Right kidney (tissue), 1 donor: Measurements from ENCODE around the gene MYL11.
A peak's percentile ranks its signal among the peaks of the same experiment; 100 is the strongest.

Experiments
- DNase-seq: peaks from one replicate; pipeline ENCODE4 v3.0.0-alpha.2; 2016

The MYL11 gene

DNA sequence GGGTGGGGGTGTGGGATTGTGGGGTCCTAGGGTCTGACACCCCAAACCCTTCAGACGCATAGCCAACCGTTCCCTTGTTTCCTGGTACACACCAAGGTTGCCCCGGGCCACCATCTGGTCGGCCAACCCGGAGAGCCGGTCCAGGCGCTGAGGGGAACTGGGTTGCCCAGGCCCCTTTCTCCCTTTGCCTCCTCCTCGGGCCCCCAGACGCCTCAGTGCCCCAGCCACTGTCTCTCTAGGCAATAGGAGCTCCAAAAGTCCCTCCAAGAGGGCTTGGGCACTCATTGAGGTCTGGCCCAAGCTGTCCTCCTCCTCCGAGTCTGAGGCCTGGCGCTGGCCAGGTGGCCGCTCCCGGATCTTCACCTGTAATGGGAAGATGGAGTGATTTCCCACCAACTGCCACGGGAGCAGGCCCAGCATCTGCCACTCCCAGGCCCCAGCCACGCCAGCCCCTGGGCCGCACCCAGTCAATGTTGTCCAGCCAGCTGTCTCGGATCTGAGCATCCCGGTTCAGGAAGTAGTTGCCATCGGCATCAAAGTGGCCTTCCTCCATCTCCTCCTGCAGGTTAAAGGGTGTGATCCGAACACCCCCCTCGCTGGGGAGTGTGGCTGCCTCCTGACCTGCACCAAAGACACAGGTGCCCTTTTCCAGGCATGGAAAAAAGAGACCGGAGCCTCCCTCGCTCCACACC lies 21.0 kb upstream of the MYL11 start:
- DNase-seq, result no peak

GRCh38 chr16:30354423-30355143 lies 20.0 kb upstream of the MYL11 start:
- DNase-seq, result no peak

DNA sequence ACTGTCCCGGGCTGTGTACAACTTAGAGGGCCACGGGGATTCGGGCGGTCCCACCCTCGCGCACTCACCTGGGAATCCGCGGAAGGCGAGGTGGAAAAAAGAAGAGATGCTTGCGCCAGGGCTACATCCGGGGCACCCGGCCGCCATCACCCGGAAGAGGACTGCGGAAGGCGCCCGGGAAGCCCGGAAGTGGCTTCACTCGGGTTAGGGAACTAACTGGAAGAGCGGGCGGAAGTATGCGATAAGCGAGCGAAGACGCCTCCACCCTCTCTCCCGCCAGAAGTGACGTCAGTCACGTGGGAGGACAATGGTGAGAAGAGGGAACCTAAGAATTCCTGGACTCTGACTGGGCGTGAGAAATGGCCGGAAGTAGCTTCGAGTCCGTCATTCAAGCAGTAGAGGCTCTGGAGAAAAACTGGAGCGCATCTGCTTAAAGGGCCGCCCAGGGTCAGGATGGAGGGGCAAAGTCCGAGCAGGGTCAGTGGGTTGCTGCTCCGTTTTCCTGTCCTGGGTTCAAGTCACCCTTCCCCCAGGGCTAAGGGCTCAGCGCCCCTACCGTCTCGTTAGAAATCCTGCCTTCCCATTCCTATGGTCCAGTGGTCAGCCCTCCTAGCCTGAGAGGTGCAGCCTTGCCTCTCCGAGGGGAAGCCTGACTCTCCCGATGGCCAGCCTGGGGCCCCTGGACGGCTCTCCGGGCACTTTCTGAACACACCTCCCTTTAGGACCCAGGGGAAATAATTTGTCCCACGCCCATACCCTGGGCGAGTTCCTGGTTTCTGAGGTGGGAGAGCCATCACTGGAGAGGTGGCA lies 19.3 kb upstream of the MYL11 start, which contains the start of gene CD2BP2:
Gene CD2BP2 (minus strand): TSS at position 165 of the 810 bp plus-strand sequence. CDS start 627 bp downstream, outside the sequence.
- DNase-seq, result peak; percentile 92

GRCh38 chr16:30355954-30356308 lies 18.7 kb upstream of the MYL11 start:
- DNase-seq, result no peak

DNA sequence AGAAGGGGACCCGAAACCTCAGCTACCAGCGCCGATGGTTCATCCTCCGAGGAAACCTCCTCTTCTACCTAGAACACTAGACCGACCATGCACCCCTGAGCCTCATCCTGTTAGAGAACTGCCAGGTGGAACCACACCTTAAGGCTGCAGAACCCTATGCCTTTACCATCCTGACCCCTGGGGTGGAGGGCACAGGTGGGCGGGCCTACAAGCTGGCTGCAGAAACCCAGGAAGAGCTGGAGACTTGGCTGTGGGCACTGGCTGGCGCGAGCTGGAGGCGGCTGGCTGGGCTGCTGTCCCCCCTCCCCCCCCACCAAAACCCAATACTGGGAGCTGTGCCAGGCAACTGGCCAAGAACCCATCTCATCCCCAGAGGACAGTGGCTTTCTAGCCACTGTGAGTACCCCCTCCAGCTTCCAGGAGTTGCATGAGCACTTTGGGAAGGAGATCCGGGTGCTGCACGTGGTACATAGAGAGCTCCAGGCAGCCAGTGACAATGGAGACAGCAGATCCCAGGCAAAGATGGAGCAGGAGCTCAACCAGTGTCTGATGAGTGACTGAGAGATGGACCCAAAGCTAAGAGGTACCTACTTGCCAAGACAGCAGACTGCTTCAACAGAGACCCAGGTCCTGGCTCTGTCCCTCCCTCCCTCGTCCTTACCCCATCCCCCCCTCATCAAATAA lies 18.1 kb upstream of the MYL11 start:
- no peak for DNase-seq

DNA sequence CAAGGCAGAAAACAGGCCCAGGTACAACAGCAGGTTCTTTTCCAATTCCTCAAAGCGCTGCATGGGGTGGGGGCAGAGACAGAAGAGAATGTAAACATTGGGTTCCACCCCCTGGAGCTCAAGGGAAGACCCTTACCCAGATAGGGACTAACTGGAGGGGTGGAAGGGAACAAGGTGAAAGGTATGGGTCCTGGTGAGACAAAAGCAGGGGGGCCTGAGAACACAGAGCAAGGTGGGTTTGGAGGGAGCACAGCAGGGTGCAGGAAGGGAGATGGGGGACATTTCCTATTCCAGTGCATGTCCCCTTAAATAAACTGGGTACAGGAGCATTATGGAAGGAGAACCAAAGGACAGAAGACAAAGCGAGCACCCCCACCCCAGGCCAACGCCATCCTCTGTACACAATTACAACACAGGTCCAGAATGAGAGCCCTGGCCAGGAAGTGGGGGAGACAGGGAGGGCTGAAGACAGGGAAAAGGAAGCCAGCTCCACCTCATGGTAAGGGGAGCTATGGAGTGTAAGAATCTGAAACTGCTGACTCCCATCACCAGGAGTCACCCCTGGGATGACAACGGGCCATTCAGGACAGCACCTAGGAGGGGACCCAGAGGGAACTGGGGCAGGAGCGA lies 17.4 kb upstream of the MYL11 start:
- DNase-seq, result no peak

- DNase-seq, result no peak
Observed at GRCh38 chr16:30357715-30358576, 16.7 kb upstream of the MYL11 start.

- no peak for DNase-seq
Observed at GRCh38 chr16:30358577-30358936, 16.0 kb upstream of the MYL11 start.

DNA sequence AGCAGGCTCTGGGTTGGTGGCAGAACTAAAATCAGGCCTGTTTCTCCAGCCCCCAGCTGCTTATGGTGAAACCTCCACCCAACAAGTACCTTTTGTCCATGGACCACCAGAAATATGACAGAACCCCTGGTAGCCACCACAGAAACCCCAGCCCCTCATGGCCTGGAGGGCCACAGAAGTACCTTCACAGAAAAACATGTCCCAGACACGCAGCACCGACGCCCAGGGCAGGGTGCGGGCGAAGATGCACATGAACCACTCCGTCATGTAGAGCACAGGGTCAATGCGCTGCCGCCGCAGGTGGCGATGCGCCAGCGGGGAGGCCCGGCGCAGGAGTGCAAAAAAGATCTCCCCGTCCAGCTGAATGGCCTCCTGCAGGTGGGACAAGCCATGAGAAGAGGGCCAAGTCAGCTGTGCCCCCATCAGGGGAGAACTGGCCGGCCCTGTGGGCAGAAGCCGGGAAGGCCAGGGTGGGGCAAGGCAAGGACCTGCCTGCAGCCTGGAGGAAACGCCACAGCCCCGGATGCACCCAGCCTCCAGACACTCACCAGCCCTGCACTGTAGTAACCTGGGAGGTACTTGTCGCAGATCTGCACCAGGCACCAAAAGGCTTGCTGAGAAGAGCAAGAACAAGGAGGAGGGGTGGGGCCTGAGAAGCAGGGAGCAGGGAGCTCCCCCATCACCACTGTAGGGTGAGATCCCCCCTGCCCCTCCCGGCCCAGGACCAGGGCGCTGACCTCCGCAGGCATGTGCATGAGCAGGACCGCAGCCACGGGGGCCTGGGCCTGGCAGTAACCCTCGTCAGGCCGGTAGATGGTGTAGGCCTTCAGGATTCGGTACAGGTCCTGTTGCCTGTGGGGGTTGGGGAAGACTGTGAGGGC lies 15.4 kb upstream of the MYL11 start:
- no peak for DNase-seq

DNA sequence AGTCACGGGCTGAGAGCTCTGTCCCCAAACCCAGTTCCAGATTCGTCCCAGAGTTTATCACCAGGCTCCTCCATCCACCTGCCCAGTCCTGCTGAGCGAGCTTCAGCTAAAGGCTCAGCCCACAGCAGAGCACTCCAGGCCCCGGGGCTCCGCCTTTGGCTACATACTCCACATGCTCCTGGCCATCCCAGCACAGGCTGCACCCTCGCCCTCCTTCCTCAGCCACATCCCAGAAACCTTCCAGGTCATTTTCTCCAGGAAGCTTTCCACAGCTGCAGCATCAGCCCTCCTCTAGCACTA lies 14.8 kb upstream of the MYL11 start:
- DNase-seq, result no peak

DNA sequence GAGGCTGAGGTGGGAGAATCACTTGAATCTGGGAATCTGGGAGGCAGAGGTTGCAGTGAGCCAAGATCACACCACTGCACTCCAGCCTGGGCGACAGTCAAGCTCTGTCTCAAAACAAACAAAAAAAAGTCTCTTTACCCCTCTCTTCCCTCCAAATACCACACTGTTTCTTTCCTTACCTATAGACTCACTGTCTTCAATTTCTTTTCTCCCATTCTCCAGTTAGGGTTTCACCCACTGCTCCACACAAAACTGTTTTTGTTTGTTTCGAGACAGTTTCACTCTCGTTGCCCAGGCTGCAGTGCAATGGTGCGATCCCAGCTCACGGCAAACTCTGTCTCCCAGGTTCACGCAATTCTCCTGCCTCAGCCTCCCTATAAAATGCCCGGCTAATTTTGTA lies 13.4 kb upstream of the MYL11 start:
- no peak for DNase-seq

- DNase-seq, result no peak
Observed at GRCh38 chr16:30365200-30365599, 9.4 kb upstream of the MYL11 start.

DNA sequence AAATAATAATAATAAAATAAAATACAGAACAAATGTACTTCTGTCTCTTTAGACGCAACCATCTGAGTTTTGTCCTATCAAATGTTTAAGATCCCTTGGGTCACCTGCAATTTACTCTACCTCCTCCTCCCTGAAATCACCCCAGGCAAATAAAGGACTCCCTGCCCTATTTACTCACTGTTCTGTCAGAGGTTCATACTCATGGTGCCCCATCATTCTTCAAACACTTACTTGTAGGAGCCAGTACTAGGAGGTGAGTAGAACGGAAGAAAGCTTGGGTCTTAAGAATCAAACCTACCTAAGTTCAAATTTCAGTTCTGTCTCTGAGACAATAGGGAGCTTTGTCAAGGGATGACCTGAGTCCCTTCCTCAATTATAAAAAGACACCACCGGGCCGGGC lies 8.1 kb upstream of the MYL11 start:
- DNase-seq, result no peak

GRCh38 chr16:30367349-30368009 lies 7.1 kb upstream of the MYL11 start:
- DNase-seq, result no peak

DNA sequence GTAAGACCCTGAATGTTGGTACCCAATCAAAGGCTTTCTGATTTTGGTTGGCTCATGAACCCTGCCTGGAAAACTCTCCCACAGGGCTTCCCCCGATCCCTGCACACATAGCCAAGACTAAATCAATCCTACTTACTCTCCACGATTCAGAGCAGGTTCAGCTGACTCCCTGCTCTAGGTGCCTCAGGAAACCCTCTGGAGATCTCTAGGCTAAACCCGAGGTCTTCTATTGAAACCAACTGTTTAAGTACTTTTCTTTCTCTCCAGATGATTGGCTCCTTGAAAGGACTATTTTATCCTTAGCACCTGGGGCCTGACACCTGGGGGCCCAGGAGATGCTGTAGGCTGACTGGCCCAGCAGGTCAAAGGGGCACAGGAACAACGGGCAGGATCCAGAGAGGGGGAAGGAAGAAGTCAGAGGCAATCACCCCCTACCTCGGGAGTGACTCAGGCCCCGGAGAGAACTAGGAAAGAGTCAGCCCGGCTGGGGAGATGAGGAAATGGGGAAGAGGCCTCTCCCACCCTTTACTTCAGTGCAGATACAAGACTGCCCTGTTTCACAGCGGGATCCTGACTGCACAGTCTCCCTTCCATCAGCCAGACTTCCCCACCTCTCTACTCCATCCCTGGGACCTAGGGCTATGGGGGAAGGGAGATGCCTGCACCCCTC lies 6.3 kb upstream of the MYL11 start:
- DNase-seq, result no peak

- DNase-seq, result no peak
Observed at GRCh38 chr16:30368792-30369090, 5.9 kb upstream of the MYL11 start.

DNA sequence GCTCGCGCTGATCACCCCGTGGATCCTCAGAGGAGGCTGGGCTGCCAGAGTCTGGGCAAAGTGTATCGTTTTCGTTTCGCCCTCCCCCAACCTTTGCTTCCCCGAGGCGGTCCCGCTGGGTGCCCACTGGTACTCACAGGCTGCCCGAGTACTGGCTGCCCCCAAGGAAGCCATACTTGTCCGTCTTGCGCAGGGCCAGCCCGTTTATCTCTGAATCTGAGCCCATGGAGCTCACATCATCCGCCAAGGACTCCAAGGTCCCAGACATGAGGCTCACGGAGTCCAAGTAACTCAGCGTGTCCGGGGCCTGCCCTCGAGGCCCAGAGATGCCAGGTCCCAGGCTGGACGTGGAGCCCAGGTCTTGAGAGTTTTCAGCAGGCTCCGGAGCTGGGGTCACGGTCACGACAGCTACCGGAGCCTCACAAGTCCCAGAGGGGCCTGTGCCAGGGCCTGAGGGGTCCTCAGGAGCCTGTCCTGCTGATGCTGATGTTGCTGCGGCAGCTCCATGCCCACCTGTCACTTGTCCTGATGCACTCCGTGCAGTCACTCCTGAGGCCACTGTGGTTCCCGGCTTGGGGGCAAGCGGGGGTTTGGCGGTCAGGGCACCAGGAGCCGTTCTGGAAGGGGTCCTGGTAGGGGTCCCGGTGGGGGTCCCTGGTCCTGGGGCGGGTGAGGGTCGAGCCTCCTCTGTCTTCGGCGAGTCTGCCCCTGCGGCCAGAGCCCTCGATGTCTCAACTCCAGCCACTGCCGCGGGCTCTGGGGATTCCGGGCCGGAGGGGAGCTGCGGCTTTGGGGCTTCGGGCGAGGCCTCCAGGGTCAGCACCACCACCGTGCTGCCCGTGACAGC lies 5.3 kb upstream of the MYL11 start:
- DNase-seq, result peak; percentile 50

- no peak for DNase-seq
Observed at GRCh38 chr16:30369938-30370455, 4.6 kb upstream of the MYL11 start.
